ENCODE results near the gene ING1.
"Not testable (repeated sequence)": the region's sequence is repeated elsewhere in the genome, so short reads cannot be mapped to it uniquely, and the experiment has no call there.

ING1 gene, protein sequence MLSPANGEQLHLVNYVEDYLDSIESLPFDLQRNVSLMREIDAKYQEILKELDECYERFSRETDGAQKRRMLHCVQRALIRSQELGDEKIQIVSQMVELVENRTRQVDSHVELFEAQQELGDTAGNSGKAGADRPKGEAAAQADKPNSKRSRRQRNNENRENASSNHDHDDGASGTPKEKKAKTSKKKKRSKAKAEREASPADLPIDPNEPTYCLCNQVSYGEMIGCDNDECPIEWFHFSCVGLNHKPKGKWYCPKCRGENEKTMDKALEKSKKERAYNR

GRCh38 chr13:110713642-110713952 lies at the start of gene ING1:
Gene ING1, plus strand, starts transcription at chr13:110713700. Its CDS starts 450 bp downstream, at chr13:110714150.
- DNase-seq = no peak

DNA sequence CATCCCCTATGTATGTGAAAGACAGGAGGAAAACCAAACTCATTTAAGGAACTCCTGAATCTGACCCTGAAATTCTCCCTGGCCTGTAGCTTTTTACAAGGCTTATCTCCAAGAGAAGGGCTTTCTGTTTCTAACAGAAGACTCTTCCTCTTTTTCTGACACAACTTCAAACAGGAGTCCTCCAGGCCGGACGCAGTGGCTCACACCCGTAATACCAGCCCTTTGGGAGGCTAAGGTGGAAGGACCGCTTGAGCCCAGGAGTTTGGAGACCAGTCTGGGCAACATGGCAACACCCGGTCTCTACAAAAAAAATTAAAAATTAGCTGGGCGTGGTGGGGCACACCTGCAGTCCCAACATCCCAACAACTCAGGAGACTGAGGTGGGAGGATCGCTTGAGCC lies 49.5 kb upstream of the ING1 start:
- DNase-seq = no peak

- no peak for DNase-seq
These were observed 48.8 kb upstream of the ING1 start for GRCh38 chr13:110664673-110665072.

- DNase-seq = no peak
These were observed 47.8 kb upstream of the ING1 start for GRCh38 chr13:110665491-110666254.

- no peak for DNase-seq
These were observed 47.3 kb upstream of the ING1 start for GRCh38 chr13:110666255-110666533.

GRCh38 chr13:110669036-110669435 lies 44.5 kb upstream of the ING1 start:
- no peak for DNase-seq

GRCh38 chr13:110669814-110670213 lies 43.7 kb upstream of the ING1 start:
- not testable (repeated sequence) for DNase-seq

- DNase-seq = no peak
These were observed 36.6 kb upstream of the ING1 start for GRCh38 chr13:110676595-110677587.

DNA sequence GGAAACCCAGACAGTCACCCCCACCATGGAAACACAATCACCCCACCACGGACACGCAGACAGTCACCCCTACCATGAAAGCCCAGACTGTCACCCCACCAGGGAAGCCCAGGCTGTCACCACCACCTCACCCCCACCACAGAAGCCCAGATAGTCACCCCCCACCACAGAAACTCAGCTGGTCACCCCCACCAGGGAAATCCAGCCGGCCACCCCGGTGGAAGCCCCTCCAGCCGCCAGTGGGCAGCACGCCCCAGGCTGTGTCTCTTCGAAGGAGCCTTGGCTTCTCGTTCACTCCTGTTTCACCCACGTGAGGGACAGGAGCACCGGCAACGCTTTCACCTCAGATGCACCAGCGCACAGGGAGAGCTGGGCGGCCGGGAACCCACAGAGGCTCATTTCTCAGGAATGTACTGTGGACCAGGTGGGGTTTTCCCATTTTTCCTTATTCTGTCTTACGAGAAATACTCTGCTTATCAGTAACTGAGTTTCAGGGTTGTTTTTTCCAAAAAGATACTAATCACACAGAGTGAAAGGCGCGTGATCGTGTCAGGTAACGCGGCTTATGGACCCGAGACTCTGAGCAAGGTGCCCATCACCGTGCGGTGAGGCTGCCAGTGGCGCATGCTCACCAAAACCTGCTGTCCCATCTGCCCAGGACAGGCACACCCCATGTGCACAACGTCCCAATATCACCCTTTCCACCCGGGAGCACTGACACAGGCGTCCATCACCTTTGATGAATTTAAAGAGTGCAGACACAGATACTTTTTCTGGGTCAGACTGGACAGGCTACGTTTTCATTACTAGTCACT lies 35.6 kb upstream of the ING1 start:
- no peak for DNase-seq

DNA sequence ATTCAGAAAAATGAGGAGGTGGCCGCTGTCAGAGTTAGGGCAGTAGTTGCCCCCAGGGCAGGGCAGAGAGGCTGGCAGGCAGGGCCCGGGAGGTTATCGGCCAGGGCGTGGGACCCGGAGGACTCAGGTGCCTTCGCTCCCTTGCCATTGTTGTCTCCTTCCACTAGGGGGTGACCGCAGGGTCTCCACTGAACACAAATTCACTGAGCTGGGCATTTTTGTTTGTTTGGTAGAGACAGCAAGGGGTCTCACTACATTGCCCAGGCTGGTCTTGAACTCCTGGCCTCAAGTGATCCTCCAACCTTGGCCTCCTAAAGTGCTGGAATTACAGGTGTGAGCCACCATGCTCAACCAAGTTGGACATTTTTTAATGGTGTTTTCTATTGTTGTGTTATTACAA lies 32.6 kb upstream of the ING1 start:
- DNase-seq = no peak

- DNase-seq = no peak
These were observed 31.5 kb upstream of the ING1 start for GRCh38 chr13:110681868-110682550.

- no peak for DNase-seq
These were observed 30.8 kb upstream of the ING1 start for GRCh38 chr13:110682746-110683145.

DNA sequence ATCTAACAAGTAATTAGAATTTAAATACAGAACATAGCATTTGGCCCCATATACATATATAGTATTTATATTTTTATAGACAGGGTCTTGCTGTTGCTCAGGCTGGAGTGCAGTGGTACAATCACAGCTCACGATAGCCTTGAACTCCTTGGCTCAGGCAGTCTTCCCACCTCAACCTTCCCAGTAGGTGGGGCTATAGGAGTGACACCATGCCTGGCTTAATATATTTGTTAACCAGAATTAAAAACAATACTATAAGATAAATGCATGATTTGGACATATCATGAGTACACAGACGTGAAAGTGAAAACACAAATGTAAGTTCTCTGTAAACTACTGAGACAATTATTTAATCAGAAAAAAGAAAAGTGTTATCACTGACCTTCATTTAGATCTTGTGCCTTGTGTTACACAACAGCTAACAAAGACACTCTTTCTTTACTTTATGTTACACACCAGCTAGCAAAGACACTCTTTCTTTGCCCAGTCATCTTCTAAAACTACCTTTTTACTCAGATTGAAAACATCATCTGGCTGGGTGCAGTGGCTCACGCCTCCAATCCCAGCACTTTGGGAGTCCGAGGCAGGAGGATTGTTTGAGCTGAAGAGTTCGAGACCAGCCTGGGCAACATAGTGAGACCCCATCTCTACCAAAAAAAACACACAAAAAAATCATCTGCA lies 30.2 kb upstream of the ING1 start:
- DNase-seq = no peak

DNA sequence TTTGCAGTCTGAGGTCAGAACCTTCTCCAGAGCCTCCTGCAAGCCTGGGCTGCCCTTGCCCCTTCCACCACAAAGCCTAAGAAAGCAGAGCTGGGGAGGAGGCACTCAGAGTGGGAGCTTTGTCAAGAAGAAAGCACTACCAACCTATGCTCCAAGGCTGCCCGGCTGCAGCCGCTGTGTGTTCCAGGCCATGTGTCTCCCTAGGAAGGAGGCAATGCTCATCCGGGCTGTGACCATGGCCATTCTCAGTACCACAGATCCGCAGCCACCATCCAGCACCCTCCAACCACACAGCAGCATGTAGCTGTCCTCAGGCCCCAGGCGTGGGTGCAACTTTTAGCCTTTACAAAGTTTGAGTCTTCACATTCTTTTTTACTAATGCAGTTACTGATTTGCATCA lies 29.6 kb upstream of the ING1 start:
- no peak for DNase-seq

- no peak for DNase-seq
These were observed 29.0 kb upstream of the ING1 start for GRCh38 chr13:110684388-110685056.

DNA sequence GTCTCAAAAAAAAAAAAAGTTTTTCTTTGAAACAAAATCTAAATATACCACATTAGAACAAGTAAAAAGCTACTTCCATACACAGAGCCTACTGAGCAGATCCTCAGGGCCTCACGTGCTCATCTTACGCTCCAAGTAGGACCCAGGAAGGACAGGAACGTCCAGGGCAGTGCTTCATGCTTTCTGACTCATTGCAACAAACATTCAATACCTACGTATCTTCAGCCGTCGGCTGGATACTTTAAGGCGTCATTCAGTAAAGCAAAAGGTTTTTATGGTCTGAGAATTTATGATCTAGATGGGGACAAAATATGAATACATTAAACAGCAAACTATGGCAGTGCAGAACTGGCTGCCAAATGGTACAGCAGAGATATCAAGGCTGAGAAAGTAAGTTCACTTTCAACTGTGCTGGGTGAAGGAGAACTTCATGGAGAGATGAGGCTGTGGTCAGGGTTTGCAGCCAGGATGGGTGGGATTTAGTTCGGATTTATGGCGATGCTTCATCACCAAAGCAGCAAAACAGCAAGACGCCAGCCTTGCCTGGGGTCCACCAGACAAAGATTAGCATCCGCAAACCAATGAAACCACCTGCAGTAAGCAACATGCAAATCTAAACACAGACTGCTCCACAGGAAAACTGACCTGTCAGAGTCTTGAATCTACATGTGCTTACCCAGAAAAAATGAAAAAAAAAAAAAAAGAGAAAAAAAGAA lies 28.0 kb upstream of the ING1 start:
- no peak for DNase-seq

- no peak for DNase-seq
These were observed 25.8 kb upstream of the ING1 start for GRCh38 chr13:110687736-110688135.

- no peak for DNase-seq
These were observed 24.5 kb upstream of the ING1 start for GRCh38 chr13:110689041-110689440.

DNA sequence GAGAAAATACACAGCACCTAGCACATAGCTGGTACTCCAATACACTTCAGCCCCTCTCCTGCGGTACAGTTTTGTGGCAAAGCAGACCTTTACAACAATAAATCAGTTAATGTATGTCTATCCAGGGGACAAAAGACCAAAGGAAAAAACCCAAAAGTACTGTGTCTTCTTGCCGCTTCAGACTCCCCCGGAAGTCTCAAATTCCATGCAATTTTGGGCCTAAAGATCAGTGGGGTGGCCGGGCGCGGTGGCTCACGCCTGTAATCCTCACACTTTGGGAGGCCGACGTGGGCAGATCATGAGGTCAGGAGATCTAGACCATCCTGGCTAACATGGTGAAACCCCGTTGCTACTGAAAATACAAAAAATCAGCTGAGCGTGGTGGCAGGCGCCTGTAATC lies 23.8 kb upstream of the ING1 start:
- DNase-seq = no peak

DNA sequence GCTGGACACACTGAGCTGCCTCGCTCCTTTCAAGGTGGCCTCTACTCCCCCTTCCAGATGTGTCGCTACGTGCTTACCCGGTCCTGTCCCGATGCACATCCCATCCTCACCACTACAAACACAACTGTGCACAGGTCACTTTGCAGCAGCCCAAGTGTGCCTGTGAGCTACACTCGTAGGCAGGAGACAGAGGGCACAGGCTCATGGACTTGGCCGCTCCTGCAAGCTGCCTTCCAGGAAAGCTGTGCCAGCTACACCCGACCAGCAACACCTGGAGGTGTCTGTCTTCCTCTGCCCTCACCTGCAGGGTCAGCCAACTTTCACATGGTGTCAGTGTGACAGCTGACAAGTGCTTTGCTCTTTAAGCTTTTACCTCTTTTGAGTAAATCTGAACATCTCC lies 23.0 kb upstream of the ING1 start:
- DNase-seq = no peak
